Measurements from ENCODE around the gene RIOK1.

GRCh38 chr6:7404546-7404945 is 14.9 kb downstream of the RIOK1 start:
- TF ChIP-seq CTCF (conservative IDR thresholded peaks at IDR 0.05; ENCODE audit: low read length) (no peak), EZH2phosphoT487 (IDR thresholded peaks at IDR 0.05; ENCODE audit: borderline replicate concordance) (no peak)
